NCI-H345 (cell line): ENCODE data around the gene AHCYL2.
"Not testable (repeated sequence)": the region's sequence is repeated elsewhere in the genome, so short reads cannot be mapped to it uniquely, and the experiment has no call there.

Experiments used
- DNase-seq: peaks from one replicate; lab custom pipeline; 2025; lab: John Stamatoyannopoulos, UW

The AHCYL2 gene

DNA sequence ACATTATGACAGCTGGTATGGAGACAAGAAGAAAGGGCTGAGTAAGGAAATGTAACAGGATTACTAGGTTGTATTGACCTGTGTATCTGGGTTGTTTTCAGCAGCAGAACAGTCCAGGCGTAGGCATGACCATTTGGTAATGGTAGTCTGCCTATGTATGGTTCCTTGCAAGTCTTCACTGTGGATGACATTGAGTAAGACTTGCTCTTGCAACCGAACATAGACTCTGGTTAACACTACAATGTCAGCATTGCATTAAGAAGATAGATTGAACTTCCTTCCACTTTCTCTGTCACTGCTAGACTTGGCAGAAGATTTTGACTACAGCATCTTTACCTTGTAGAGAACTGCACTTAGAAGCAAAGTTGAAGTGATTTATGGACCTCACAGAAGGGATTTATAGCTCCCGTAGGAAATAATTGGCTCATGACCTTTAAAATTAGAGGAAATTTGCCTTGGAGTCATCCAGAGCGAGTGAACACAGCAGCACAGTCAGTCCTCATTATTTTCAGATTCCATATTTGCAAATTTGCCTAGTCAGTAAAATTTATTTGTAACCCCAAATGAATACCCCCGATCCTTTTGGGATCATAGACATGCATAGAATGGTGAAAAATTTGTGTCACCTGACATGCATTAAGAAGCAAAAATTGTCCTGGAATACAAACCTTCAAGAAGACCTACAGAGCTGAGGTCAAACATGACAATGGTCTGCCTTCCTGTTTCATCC, 129.8 kb downstream of the AHCYL2 start:
- no peak for DNase-seq

GRCh38 chr7:129356176-129356575, 131.3 kb downstream of the AHCYL2 start:
- DNase-seq = no peak

- no peak for DNase-seq
Observed at GRCh38 chr7:129359176-129359575, 134.3 kb downstream of the AHCYL2 start.

- DNase-seq = no peak
Observed at GRCh38 chr7:129359638-129360037, 134.8 kb downstream of the AHCYL2 start.

DNA sequence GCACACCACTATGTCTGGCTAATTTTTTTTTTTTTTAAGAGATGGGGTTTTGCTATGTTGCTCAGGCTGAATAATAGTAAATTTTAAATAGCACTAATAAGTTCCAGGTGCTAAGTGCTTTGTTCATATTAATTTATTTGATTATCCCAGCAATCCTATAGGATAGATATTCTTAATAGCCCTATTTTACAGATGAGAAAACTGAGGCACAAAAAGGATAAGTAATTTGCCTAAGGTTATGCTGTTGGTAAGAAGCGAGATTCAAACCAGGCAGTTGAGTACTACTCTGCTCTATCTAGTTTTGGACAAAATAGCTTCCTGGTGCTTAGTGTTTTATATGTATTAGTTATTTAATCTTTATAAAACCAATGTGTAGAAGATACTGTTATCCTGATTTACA, 136.9 kb downstream of the AHCYL2 start:
- DNase-seq = no peak

- DNase-seq = no peak
Observed at GRCh38 chr7:129362496-129362895, 137.7 kb downstream of the AHCYL2 start.

- no peak for DNase-seq
Observed at GRCh38 chr7:129367349-129367699, 142.5 kb downstream of the AHCYL2 start.

DNA sequence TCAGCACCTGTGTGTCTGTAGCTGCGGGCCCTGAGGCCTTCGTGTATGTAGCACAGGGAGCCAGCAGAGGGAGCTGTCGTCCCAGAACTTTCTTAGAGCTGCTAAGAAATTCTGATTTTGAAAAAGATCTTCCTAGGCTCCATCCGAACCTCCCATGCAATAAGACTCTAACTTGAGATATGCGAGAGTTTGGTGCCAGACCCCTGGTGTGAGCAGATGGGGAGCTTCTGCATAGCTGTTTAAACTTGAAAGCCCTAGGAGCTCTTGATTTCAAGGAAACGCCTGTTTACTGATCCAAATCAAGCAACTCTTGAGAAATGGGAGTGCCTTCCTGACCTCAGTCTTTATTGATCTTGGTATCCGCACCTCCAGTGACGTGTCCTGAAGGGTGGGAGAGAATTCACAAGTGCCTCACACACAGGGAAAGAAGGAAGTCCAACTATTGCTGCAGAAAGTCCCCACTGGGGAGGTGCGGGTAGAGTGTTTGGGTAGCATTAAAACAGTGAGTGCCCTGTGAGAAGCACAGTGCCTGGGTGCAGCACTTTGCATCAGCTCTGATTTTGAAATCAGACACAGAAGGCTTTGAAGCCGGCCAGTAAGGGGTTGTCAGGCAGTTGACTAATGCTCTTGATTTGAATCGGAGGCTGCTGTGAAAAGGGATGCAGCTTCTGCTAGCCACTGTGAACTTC, 143.0 kb downstream of the AHCYL2 start:
- DNase-seq = peak; percentile 60

GRCh38 chr7:129368389-129368986, 143.7 kb downstream of the AHCYL2 start:
- DNase-seq = no peak

DNA sequence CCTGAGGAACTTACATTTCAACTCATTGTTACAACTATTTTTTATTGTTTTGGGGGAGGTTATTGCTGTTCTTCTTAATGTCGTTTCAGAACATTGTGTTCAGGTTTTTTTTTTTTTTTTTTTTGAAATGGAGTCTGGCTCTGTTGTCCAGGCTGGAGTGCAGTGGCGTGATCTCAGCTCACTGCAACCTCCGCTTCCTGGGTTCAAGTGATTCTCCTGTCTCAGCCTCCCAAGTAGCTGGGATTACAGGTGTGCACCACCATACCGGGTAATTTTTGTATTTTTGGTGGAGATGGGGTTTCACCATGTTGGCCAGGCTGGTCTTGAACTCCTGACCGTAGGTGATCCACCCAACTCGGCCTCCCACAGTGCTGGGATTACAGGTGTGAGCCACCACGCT, 144.6 kb downstream of the AHCYL2 start:
- DNase-seq = not testable (repeated sequence)

- no peak for DNase-seq
Observed at GRCh38 chr7:129370812-129371211, 146.0 kb downstream of the AHCYL2 start.

- no peak for DNase-seq
Observed at GRCh38 chr7:129371487-129371886, 146.7 kb downstream of the AHCYL2 start.

- no peak for DNase-seq
Observed at GRCh38 chr7:129373651-129374428, 149.0 kb downstream of the AHCYL2 start.

- DNase-seq = no peak
Observed at GRCh38 chr7:129375141-129375938, 150.5 kb downstream of the AHCYL2 start.

DNA sequence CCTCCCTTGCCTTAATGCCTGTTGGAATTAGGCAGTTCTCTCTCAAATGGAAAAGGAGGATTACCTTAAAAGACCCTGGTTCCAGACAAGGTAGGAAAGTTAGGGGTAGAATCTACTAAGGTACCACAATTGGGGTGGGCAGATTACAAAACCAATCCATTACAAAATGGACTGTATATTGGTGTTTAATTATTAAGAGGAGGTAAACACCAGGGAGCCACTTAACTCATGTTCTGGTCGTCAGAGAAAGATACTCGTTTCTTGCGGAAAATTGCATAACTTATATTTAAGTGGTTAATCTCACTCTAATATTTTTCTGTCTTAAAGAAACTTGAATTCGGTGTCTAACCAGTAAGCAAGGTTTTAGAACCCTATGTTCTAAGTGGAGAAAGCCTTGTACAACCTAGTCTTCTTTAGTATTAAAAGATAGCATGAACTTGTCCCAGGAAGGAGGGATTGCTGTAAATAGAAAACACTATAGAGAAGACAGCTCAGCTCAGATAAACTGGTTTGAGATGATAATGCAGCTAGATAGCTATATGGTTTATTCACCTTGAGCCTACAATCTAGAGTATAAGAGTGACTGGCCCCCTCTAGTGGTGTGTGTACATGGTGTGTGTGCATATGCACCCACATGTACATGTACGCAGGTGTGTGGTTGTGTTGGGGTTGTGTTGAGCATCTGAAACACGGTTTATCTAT, 151.4 kb downstream of the AHCYL2 start:
- DNase-seq = no peak

DNA sequence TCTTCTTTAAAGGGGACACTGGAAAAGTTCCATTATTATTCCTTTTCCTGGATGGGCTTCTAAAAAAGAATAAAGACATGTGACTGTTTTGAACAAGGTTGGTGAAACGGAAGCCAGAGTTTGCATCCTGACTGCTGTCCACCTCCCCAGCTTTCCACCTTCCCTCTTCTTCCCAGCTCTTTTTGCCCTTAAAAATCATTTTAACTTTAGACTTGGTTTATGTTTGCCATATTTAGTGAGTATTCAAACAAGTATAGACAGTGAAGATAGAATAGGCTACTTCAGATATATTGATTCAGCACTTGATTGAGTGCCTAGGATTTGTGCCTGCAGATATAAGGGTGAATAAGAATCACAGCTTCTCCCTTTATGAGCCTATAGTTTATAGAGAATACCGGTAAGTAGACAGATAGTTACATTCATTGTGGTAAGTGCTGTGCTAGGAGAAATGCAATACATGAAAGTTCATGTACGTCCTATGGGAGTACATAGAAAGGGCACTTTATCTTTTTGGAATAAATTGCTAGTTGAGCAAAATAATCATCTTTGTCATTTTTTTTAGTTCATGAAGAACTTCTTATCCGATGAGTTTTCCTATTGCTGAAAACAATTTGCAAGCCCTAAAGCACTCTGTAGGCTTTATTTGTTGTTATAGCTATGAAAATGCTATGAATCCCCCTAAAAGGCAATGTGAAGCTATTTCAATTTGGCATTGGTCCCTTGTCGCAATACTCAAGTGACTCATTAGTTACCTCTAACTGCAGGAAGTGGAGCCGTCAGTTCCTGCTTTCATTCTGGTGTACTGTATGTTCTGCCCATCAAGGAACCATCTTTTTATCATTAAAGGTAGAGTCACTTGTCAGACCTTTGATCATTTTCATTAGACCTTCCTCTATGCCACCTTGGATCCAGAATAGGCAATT, 152.2 kb downstream of the AHCYL2 start:
- no peak for DNase-seq

DNA sequence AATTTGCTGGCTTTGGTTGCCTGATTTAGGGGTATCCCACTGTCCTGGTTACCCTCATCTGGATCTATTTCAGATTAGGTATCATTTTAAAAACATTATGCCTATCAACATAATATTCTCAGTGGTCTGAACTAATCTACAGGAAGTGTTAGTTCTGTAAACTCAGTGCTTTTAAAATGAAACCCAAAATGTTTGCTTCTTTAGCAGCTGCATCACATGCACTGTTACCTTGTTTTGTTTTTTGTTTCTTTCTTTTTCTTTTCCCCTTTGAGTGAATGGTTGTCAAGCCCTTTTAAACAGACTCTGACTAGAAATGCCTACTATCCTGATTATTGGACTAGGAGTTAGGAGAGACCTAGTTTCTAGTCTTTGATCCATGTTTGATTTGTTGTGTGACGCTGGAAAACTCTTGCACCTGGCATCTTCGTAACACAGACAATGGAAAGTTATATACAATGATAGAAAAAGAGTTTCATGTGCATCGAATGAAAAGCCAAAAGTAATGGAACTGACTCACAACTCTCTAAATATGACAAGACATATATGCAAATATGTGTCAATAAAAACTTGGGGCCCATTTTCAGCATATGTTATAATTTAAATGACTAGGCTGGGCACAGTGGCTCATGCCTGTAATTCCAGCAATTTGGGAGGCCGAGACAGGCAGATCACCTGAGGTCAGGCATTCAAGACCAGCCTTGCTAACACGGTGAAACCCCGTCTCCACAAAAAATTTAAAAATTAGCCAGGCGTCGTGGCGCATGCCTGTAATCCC, 157.1 kb downstream of the AHCYL2 start:
- no peak for DNase-seq

GRCh38 chr7:129383542-129384132, 158.8 kb downstream of the AHCYL2 start:
- no peak for DNase-seq

GRCh38 chr7:129385116-129385515, 160.3 kb downstream of the AHCYL2 start:
- DNase-seq = no peak
